ENCODE results near the gene FAM53B.
A peak's percentile ranks its signal among the peaks of the same experiment; 100 is the strongest.

The FAM53B gene

GRCh38 chr10:124636271-124636995, 107.7 kb downstream of the FAM53B start:
- H3K36me3 ChIP-seq (replicated peaks; ENCODE audit: insufficient read depth, low read length), result no peaks in the 10 kb centered on the region
- no peaks in the 10 kb centered on the region for H3K4me1 ChIP-seq (ENCODE audit: low read length)
- no peaks in the 10 kb centered on the region for H3K27me3 ChIP-seq (replicated peaks; ENCODE audit: insufficient read depth, low read length)
- no peaks in the 10 kb centered on the region for H4K20me1 ChIP-seq (ENCODE audit: insufficient read depth, low read length)
- H2AFZ ChIP-seq (ENCODE audit: low read length), result no peak overlapping the region
- H3K9me2 ChIP-seq (replicated peaks; ENCODE audit: insufficient read depth, low read length), result no peaks in the 10 kb centered on the region
- no peaks in the 10 kb centered on the region for H3K9me3 ChIP-seq (replicated peaks; ENCODE audit: insufficient read depth, low read length)
- H3F3A ChIP-seq (ENCODE audit: insufficient read depth, low read length), result no peaks in the 10 kb centered on the region
- H3K4me3 ChIP-seq (ENCODE audit: low read length), result no peak overlapping the region
- H3K9ac ChIP-seq (ENCODE audit: low read length), result no peak overlapping the region
- DNase-seq, result no peak
- no peak overlapping the region for H3K27ac ChIP-seq (ENCODE audit: low read length)
- no peak overlapping the region for H3K4me2 ChIP-seq (ENCODE audit: low read depth, low read length)
- TF ChIP-seq, protein P1, sequence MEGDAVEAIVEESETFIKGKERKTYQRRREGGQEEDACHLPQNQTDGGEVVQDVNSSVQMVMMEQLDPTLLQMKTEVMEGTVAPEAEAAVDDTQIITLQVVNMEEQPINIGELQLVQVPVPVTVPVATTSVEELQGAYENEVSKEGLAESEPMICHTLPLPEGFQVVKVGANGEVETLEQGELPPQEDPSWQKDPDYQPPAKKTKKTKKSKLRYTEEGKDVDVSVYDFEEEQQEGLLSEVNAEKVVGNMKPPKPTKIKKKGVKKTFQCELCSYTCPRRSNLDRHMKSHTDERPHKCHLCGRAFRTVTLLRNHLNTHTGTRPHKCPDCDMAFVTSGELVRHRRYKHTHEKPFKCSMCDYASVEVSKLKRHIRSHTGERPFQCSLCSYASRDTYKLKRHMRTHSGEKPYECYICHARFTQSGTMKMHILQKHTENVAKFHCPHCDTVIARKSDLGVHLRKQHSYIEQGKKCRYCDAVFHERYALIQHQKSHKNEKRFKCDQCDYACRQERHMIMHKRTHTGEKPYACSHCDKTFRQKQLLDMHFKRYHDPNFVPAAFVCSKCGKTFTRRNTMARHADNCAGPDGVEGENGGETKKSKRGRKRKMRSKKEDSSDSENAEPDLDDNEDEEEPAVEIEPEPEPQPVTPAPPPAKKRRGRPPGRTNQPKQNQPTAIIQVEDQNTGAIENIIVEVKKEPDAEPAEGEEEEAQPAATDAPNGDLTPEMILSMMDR (IDR thresholded peaks at IDR 0.05; ENCODE audit: low read length), result no peak
- TF ChIP-seq EZH2phosphoT487 (IDR thresholded peaks at IDR 0.05; ENCODE audit: low read length) (no peak), EZH2 (optimal IDR thresholded peaks at IDR 0.05; ENCODE audit: low read depth, low read length) (no peak)
- H3K79me2 ChIP-seq (ENCODE audit: low read length), result peaks cover 46% of the 10 kb centered on the region

- Histone ChIP-seq H2AFZ (ENCODE audit: low read length) (no peak overlapping the region), H3K9ac (ENCODE audit: low read length) (no peak overlapping the region), H3K27me3 (replicated peaks; ENCODE audit: insufficient read depth, low read length) (no peaks in the 10 kb centered on the region), H3K36me3 (replicated peaks; ENCODE audit: insufficient read depth, low read length) (no peaks in the 10 kb centered on the region), H4K20me1 (ENCODE audit: insufficient read depth, low read length) (no peaks in the 10 kb centered on the region), H3K4me1 (ENCODE audit: low read length) (peaks cover 7% of the 10 kb centered on the region), H3K27ac (ENCODE audit: low read length) (no peak overlapping the region), H3K79me2 (ENCODE audit: low read length) (peaks cover 39% of the 10 kb centered on the region), H3K9me3 (replicated peaks; ENCODE audit: insufficient read depth, low read length) (no peaks in the 10 kb centered on the region), H3K4me3 (ENCODE audit: low read length) (no peak overlapping the region), H3F3A (ENCODE audit: insufficient read depth, low read length) (peaks cover 1% of the 10 kb centered on the region; the same call in 1 of the 2 replicates), H3K9me2 (replicated peaks; ENCODE audit: insufficient read depth, low read length) (no peaks in the 10 kb centered on the region), H3K4me2 (ENCODE audit: low read depth, low read length) (no peak overlapping the region)
- TF ChIP-seq, protein P1 (IDR thresholded peaks at IDR 0.05; ENCODE audit: low read length), result no peak
- TF ChIP-seq EZH2phosphoT487 (IDR thresholded peaks at IDR 0.05; ENCODE audit: low read length) (no peak), EZH2 (optimal IDR thresholded peaks at IDR 0.05; ENCODE audit: low read depth, low read length) (no peak)
- DNase-seq, result no peak
Measured at GRCh38 chr10:124632566-124632965, 111.6 kb downstream of the FAM53B start.

GRCh38 chr10:124632064-124632531, 112.1 kb downstream of the FAM53B start:
- TF ChIP-seq EZH2phosphoT487 (IDR thresholded peaks at IDR 0.05; ENCODE audit: low read length) (no peak), EZH2 (optimal IDR thresholded peaks at IDR 0.05; ENCODE audit: low read depth, low read length) (no peak)
- TF ChIP-seq, protein P1 (IDR thresholded peaks at IDR 0.05; ENCODE audit: low read length), result peak; percentile 10; the same call in 1 of the 2 replicates
- Histone ChIP-seq H4K20me1 (ENCODE audit: insufficient read depth, low read length) (no peaks in the 10 kb centered on the region), H3K9me2 (replicated peaks; ENCODE audit: insufficient read depth, low read length) (no peaks in the 10 kb centered on the region), H3K9me3 (replicated peaks; ENCODE audit: insufficient read depth, low read length) (no peaks in the 10 kb centered on the region), H2AFZ (ENCODE audit: low read length) (no peak overlapping the region), H3K4me3 (ENCODE audit: low read length) (no peak overlapping the region), H3K27ac (ENCODE audit: low read length) (no peak overlapping the region), H3K9ac (ENCODE audit: low read length) (no peak overlapping the region), H3K4me2 (ENCODE audit: low read depth, low read length) (no peak overlapping the region), H3K27me3 (replicated peaks; ENCODE audit: insufficient read depth, low read length) (no peaks in the 10 kb centered on the region), H3K4me1 (ENCODE audit: low read length) (peaks cover 12% of the 10 kb centered on the region), H3K36me3 (replicated peaks; ENCODE audit: insufficient read depth, low read length) (no peaks in the 10 kb centered on the region), H3F3A (ENCODE audit: insufficient read depth, low read length) (peaks cover 6% of the 10 kb centered on the region), H3K79me2 (ENCODE audit: low read length) (peaks cover 34% of the 10 kb centered on the region)
- DNase-seq, result no peak

All from MM.1S (cell line).